Lower lobe of right lung (tissue), 2 donors: ENCODE measurements around the gene CTRB2. TPM values are rescaled to one million over a fixed set of nuclear protein-coding genes. Genes with fewer than 3 reads are reported as not detected.
A peak's percentile ranks its signal among the peaks of the same experiment; 100 is the strongest.
"Not testable (repeated sequence)": the region's sequence is repeated elsewhere in the genome, so short reads cannot be mapped to it uniquely, and the experiment has no call there.

Experiments
- ATAC-seq, 2 donors: fragments of 200-7000 bp; cut with Tn5 transposase; one replicate each; pipeline ENCODE4 v1.9.1; 2020 to 2022; ENCODE audit warnings: mild to moderate bottlenecking in 2 of 2, moderate library complexity in 2 of 2
- DNase-seq: peaks from one replicate; pipeline ENCODE4 v3.0.0-alpha.2; 2020
- H3K27ac ChIP-seq: fragments of 200-600 bp; one replicate; pipeline ENCODE4 v1.8.0; 2022
- H3K27me3 ChIP-seq: fragments of 200-600 bp; one replicate; pipeline ENCODE4 v1.8.0; 2022; ENCODE audit warnings: low read depth
- H3K36me3 ChIP-seq: fragments of 200-600 bp; one replicate; pipeline ENCODE4 v1.8.0; 2022; ENCODE audit warnings: mild to moderate bottlenecking
- H3K4me1 ChIP-seq: fragments of 200-600 bp; one replicate; pipeline ENCODE4 v1.8.0; 2022
- H3K4me3 ChIP-seq: fragments of 200-600 bp; one replicate; pipeline ENCODE4 v1.8.0; 2022; ENCODE audit warnings: mild to moderate bottlenecking
- H3K9me3 ChIP-seq: fragments of 200-600 bp; one replicate; pipeline ENCODE4 v1.8.0; 2022
- intact Hi-C: fragments of 100-400 bp; cut with DNase I; formaldehyde crosslinking; loops from one replicate; pipeline ENCODE4 v1.11.0; 2022
- total RNA-seq: library from RNA; stranded (reverse); fragmentation: NEBNext Ultra II Directional; extraction: Animal tissue kit (Norgen Biotek cat#: 25700); gene quantifications from one replicate; pipeline ENCODE4 v1.2.1, GENCODE V29; 2021
- TF ChIP-seq, protein P1 (sequence below): fragments of 200-600 bp; IDR thresholded peaks from one replicate; pipeline ENCODE4 v1.8.0; 2022; ENCODE audit warnings: antibody characterized with exemption, mild to moderate bottlenecking
- donor health status: DM: no; HTN: yes; CAD: no; lungs with severe emphysema.

The CTRB2 gene
- total RNA-seq, 1 donor from 2014 or later, result 0.44 TPM

DNA sequence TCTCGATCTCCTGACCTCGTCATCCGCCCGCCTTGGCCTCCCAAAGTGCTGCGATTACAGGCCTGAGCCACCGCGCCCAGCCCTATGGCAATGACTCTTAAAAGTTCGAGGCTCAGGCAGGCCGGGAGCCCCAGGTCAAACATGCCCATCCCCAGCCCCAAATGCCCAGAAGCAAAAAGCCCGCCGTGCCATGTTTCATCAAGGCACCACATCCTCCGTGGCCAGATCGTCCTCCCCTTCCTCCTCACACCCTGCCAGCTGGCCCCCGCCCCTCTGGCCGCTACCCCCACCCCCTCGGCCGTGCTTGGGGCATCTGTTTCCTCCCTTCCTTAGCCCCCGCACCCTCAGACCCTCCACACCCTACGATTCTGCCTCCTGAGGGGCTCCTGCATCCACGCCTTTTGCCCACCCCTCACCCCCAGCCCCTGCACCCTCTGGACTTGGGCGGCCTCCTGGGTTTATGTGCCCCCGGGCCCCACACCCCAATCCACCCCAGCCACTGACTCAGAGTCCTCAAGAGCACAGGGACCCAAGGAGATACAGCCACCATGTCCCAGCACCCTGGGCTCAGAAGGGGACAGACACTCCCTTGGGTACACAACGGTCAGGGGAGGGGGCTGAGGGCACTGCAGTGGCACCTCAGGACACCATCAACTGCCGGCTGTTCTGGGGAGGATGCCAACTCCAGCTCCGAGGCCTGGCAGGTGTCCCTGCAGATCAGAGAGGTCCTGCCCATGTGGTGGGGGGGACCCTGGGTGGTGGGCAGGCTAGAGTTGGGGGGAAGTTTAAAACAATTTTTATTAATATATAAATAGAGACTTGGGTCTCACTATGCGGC lies 18.9 kb upstream of the CTRB2 start:
- Histone ChIP-seq H3K4me3 (no peak overlapping the region), H3K9me3 (no peaks in the 10 kb centered on the region), H3K27me3 (peaks cover 3% of the 10 kb centered on the region), H3K4me1 (peaks cover 3% of the 10 kb centered on the region), H3K36me3 (peaks cover 31% of the 10 kb centered on the region), H3K27ac (no peak overlapping the region)
- TF ChIP-seq, protein P1, sequence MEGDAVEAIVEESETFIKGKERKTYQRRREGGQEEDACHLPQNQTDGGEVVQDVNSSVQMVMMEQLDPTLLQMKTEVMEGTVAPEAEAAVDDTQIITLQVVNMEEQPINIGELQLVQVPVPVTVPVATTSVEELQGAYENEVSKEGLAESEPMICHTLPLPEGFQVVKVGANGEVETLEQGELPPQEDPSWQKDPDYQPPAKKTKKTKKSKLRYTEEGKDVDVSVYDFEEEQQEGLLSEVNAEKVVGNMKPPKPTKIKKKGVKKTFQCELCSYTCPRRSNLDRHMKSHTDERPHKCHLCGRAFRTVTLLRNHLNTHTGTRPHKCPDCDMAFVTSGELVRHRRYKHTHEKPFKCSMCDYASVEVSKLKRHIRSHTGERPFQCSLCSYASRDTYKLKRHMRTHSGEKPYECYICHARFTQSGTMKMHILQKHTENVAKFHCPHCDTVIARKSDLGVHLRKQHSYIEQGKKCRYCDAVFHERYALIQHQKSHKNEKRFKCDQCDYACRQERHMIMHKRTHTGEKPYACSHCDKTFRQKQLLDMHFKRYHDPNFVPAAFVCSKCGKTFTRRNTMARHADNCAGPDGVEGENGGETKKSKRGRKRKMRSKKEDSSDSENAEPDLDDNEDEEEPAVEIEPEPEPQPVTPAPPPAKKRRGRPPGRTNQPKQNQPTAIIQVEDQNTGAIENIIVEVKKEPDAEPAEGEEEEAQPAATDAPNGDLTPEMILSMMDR, result no peak
- no peak for ATAC-seq
- DNase-seq, result peak; percentile 47
- intact Hi-C loops, result no loop called here

DNA sequence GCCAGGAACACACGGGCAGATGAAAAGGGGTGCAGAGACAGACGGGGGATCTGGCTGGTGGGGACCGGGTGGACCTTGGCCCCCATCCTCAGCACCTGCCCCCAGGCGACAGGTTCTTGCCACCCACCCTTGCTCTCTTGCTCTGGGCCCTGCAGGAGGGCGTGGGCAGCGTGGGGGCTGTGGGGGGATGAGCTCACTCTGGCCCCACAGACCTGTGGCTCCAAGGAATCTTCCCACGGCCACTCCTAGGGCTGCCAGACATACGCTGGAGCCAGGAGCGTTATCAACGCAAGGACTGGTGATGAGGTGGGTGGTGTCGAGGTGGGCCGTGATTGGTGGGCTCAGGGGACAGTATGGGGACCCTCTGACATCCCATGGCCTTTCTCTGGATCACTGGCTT lies 18.1 kb upstream of the CTRB2 start:
- no peak overlapping the region for H3K27ac ChIP-seq
- intact Hi-C loops, result no loop called here
- peaks cover 26% of the 10 kb centered on the region for H3K36me3 ChIP-seq
- no peak for ATAC-seq
- DNase-seq, result no peak
- H3K9me3 ChIP-seq, result no peaks in the 10 kb centered on the region
- peaks cover 3% of the 10 kb centered on the region for H3K4me1 ChIP-seq
- TF ChIP-seq, protein P1, result no peak
- no peak overlapping the region for H3K4me3 ChIP-seq
- H3K27me3 ChIP-seq, result peaks cover 3% of the 10 kb centered on the region

DNA sequence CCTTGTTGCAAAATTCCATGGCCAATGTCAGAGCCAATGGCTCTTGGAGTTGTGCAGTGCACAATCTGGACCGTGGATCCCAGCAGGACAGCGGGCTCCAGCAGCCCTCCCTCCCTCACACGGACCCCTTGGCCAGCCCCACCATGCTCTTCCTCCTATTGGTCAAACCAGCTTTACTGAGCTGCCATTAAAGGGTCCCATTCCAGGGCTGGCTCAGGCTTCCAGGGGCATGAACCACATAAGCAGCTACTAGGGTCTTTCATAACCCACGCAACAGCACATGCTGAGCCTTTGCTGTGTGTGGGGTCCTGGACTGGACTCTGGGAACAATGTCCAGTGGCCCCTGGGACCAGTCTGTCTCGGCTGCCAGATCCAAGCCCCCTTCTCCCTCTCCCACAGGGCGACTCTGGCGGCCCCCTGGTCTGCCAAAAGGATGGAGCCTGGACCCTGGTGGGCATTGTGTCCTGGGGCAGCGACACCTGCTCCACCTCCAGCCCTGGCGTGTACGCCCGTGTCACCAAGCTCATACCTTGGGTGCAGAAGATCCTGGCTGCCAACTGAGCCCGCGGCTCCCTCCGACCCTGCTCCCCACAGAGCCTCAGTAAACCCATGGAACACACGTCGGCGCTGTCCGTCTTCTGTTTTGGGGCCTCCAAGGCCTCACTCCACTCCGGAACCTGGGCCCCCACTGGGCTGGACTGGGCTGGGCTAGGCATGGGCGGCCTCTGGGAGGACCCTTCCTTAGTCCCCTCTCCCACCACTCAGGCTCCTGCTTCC lies 17.5 kb upstream of the CTRB2 start:
- Histone ChIP-seq H3K27ac (no peak overlapping the region), H3K4me1 (peaks cover 5% of the 10 kb centered on the region), H3K4me3 (no peak overlapping the region), H3K27me3 (peaks cover 3% of the 10 kb centered on the region), H3K9me3 (no peaks in the 10 kb centered on the region), H3K36me3 (peaks cover 20% of the 10 kb centered on the region)
- DNase-seq (no peak), ATAC-seq (no peak)
- intact Hi-C loops, result no loop called here
- TF ChIP-seq, protein P1, result no peak

- H3K4me1 ChIP-seq, H3K27me3 ChIP-seq, ATAC-seq, H3K9me3 ChIP-seq, DNase-seq, H3K36me3 ChIP-seq, intact Hi-C loops, H3K27ac ChIP-seq, H3K4me3 ChIP-seq: not testable (repeated sequence)
Measured at GRCh38 chr16:75223129-75223528, 16.2 kb upstream of the CTRB2 start.

DNA sequence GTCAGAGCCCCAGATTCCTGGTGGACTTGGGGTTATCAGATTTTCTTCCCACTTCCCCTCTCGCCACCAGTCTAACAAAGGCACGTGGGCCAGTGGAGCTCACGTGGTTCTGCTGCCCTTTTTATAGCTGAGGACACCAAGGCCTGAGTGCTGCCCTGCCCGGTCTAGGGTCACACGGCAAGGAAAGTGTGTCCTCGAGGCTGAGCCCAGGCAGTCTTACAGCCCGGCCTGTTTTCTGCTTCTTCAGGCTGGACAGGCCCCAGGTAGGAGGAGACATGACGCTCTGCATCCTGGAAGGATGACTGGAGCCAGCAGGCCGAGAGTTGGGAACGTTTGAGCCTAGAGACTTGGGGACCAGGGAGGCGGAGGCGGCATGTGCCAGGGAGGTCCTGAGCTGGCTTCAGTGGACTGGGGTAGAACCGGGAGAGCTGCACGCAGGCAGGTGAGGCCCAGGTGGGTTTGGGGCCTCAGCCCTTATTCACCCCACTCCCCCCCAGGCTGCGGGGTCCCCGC lies 15.4 kb upstream of the CTRB2 start:
- ATAC-seq, result no peak

More for the DNA sequence above, 15.4 kb upstream of the CTRB2 start:
- no peak overlapping the region for H3K27ac ChIP-seq
- intact Hi-C loops, result no loop called here
- TF ChIP-seq, protein P1, result no peak
- H3K9me3 ChIP-seq, result no peaks in the 10 kb centered on the region
- peaks cover 3% of the 10 kb centered on the region for H3K27me3 ChIP-seq
- peaks cover 7% of the 10 kb centered on the region for H3K4me1 ChIP-seq
- no peaks in the 10 kb centered on the region for H3K36me3 ChIP-seq
- H3K4me3 ChIP-seq, result no peak overlapping the region
- peak; percentile 72 for DNase-seq
